Tibial artery (tissue), 4 donors: Measurements from ENCODE around the gene VPS50.

Experiments
- DNase-seq, 2 donors: peaks; one replicate each; pipeline ENCODE4 v3.0.0-alpha.2; 2019
- H3K27ac ChIP-seq, 2 donors: fragments of 200-600 bp; sonication (generic) in 1 of 2; 1 replicate in 1 of 2; 2 replicates in 1 of 2; pipeline ENCODE4 v1.5.1; 2018 to 2019; ENCODE audit warnings: mild to moderate bottlenecking in 1 of 2
- H3K27me3 ChIP-seq, 2 donors: fragments of 200-600 bp; sonication (generic) in 1 of 2; one replicate each; pipeline versions ENCODE4 v1.5.1 to v1.6.0; 2016 to 2019
- H3K36me3 ChIP-seq, 3 donors: fragments of 200-600 bp; sonication (generic) in 2 of 3; one replicate each; pipeline ENCODE4 v1.5.1; 2016 to 2019; ENCODE audit warnings: mild to moderate bottlenecking in 2 of 3
- H3K4me1 ChIP-seq, 4 donors: fragments of 200-600 bp; sonication (generic) in 2 of 4; 1 replicate in 3 of 4; 2 replicates in 1 of 4; pipeline ENCODE4 v1.5.1; 2016 to 2019
- H3K4me3 ChIP-seq, 2 donors: fragments of 200-600 bp; sonication (generic) in 1 of 2; 1 replicate in 1 of 2; 2 replicates in 1 of 2; pipeline ENCODE4 v1.5.1; 2018 to 2019; ENCODE audit warnings: mild to moderate bottlenecking in 2 of 2
- H3K9me3 ChIP-seq, 3 donors: fragments of 200-600 bp; sonication (generic) in 1 of 3; one replicate each; pipeline ENCODE4 v1.5.1; 2016 to 2019
- CTCF ChIP-seq, 2 experiments: fragments of 200-600 bp in 1 of 2; fragments of 450-650 bp in 1 of 2; IDR thresholded peaks; one replicate each; pipeline ENCODE4 v1.5.1; 2017 to 2019; ENCODE audit warnings: antibody characterized with exemption in 2 of 2, mild to moderate bottlenecking in 1 of 2, moderate library complexity in 1 of 2
- intact Hi-C: fragments of 100-400 bp; cut with DNase I; formaldehyde crosslinking; loops from one replicate; pipeline ENCODE4 v1.15.0; 2023; ENCODE audit warnings: low total_unique reads

VPS50 gene

GRCh38 chr7:93359520-93360198, 127.5 kb downstream of the VPS50 start:
- Histone ChIP-seq H3K4me1 (no peaks in the 10 kb centered on the region), H3K36me3 (peaks cover 7 to 33% (median 28%) of the 10 kb centered on the region in 3 donors), H3K4me3 (no peak overlapping the region), H3K27ac (no peak overlapping the region), H3K9me3 (no peaks in the 10 kb centered on the region), H3K27me3 (no peaks in the 10 kb centered on the region)
- TF ChIP-seq CTCF (IDR thresholded peaks at IDR 0.05): no peak
- DNase-seq: no peak
- intact Hi-C loops: no loop called here

- TF ChIP-seq CTCF (IDR thresholded peaks at IDR 0.05): no peak
- H3K27me3 ChIP-seq: no peaks in the 10 kb centered on the region
- peaks cover 7 to 16% (median 9%) of the 10 kb centered on the region in 3 donors for H3K36me3 ChIP-seq
- no peak for DNase-seq
- H3K9me3 ChIP-seq: no peaks in the 10 kb centered on the region
- no peak overlapping the region for H3K4me3 ChIP-seq
- no peak overlapping the region for H3K27ac ChIP-seq
- no peaks in the 10 kb centered on the region for H3K4me1 ChIP-seq
- intact Hi-C loops: no loop called here
Observed at GRCh38 chr7:93361853-93362252, 129.7 kb downstream of the VPS50 start.

GRCh38 chr7:93364806-93365205, 132.6 kb downstream of the VPS50 start:
- intact Hi-C loops: no loop called here

GRCh38 chr7:93365341-93365740, 133.2 kb downstream of the VPS50 start:
- intact Hi-C loops: no loop called here
- no peak for DNase-seq

More at GRCh38 chr7:93364806-93365205, 132.6 kb downstream of the VPS50 start:
- Histone ChIP-seq H3K4me1 (no peaks in the 10 kb centered on the region), H3K4me3 (no peak overlapping the region), H3K36me3 (no peaks in the 10 kb centered on the region), H3K27ac (no peak overlapping the region), H3K9me3 (no peaks in the 10 kb centered on the region), H3K27me3 (no peaks in the 10 kb centered on the region)
- DNase-seq: no peak
- no peak for TF ChIP-seq CTCF (IDR thresholded peaks at IDR 0.05)

GRCh38 chr7:93366816-93367215, 134.7 kb downstream of the VPS50 start:
- intact Hi-C loops: no loop called here
- H3K4me3 ChIP-seq: no peak overlapping the region
- DNase-seq: no peak
- no peaks in the 10 kb centered on the region for H3K4me1 ChIP-seq
- H3K27ac ChIP-seq: no peak overlapping the region
- no peaks in the 10 kb centered on the region for H3K9me3 ChIP-seq
- no peaks in the 10 kb centered on the region for H3K27me3 ChIP-seq
- TF ChIP-seq CTCF (IDR thresholded peaks at IDR 0.05): no peak
- H3K36me3 ChIP-seq: no peaks in the 10 kb centered on the region

More at GRCh38 chr7:93365341-93365740, 133.2 kb downstream of the VPS50 start:
- H3K27ac ChIP-seq: no peak overlapping the region
- no peaks in the 10 kb centered on the region for H3K36me3 ChIP-seq
- no peaks in the 10 kb centered on the region for H3K9me3 ChIP-seq
- no peak for TF ChIP-seq CTCF (IDR thresholded peaks at IDR 0.05)
- no peak overlapping the region for H3K4me3 ChIP-seq
- H3K27me3 ChIP-seq: no peaks in the 10 kb centered on the region
- no peaks in the 10 kb centered on the region for H3K4me1 ChIP-seq
